Endothelial cell (in vitro differentiated cells): ENCODE measurements around the gene TEKT5. TPM values are rescaled to one million over a fixed set of nuclear protein-coding genes. Genes with fewer than 3 reads are reported as not detected.

Experiments used
- DNase-seq: peaks from one replicate; pipeline ENCODE4 v3.0.0; 2021; ENCODE audit warnings: low spot score
- H3K27ac Mint-ChIP-seq: one replicate; pipeline ENCODE4 v1.8.0; 2021; ENCODE audit warnings: mixed read lengths, inconsistent platforms; ENCODE audit not compliant: unreplicated experiment
- H3K27me3 Mint-ChIP-seq: one replicate; pipeline ENCODE4 v1.8.0; 2021; ENCODE audit warnings: mild to moderate bottlenecking, moderate library complexity, mixed read lengths, inconsistent platforms; ENCODE audit not compliant: unreplicated experiment
- H3K36me3 Mint-ChIP-seq: one replicate; pipeline ENCODE4 v1.8.0; 2021; ENCODE audit warnings: mild to moderate bottlenecking, low read depth, mixed read lengths, inconsistent platforms; ENCODE audit not compliant: unreplicated experiment
- H3K4me1 Mint-ChIP-seq: one replicate; pipeline ENCODE4 v1.8.0; 2021; ENCODE audit warnings: mild to moderate bottlenecking, mixed read lengths, inconsistent platforms; ENCODE audit not compliant: unreplicated experiment
- H3K4me3 Mint-ChIP-seq: one replicate; pipeline ENCODE4 v1.8.0; 2021; ENCODE audit warnings: mild to moderate bottlenecking, mixed read lengths, inconsistent platforms; ENCODE audit not compliant: unreplicated experiment
- H3K9me3 Mint-ChIP-seq: one replicate; pipeline ENCODE4 v1.8.0; 2021; ENCODE audit warnings: mixed read lengths, inconsistent platforms; ENCODE audit not compliant: unreplicated experiment
- total RNA-seq: library from RNA; stranded (reverse); fragmentation: NEBNext Ultra II Directional; extraction: Animal tissue kit (Norgen Biotek cat#: 25700); gene quantifications from one replicate; pipeline ENCODE4 v1.2.1, GENCODE V29; 2021; ENCODE audit not compliant: unreplicated experiment
- TF ChIP-seq, protein P1 (sequence below): fragments of 200-600 bp; sonication (generic); IDR thresholded peaks from one replicate; pipeline ENCODE4 v1.5.0; 2021; ENCODE audit warnings: antibody characterized with exemption; ENCODE audit not compliant: unreplicated experiment

The TEKT5 gene
- total RNA-seq, 1 donor from 2014 or later, result 0.64 TPM

DNA sequence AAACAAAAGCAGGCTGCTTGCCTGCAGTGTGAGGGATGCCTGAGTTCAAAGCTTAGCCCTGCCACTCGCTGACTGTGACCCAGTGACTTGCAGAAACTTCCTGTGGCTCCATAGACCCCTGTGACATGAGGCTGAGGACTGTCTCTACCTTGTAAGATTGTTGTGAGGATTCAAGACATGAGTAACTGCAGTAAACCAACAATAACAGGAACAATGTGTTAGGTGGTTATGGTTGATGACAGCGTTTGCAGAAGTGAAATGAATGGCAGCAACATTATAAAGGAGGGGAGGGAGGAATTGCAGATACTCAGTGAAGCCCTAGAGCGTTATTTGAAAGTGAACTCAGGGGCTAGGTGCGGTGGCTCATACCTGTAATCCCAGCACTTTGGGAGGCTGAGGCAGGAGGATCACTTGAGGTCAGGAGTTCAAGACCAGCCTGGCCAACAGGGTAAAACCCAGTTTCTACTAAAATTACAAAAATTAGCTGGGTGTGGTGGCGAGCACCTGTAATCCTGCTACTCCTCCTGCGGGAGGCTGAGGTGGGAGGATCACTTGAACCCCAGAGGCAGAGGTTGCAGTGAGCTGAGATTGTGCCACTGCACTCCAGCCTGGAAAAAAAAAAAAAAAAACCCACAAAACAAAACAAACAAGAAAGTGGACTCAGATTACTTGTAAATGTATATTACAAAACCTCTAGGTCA lies 80.8 kb downstream of the TEKT5 start:
- Mint-ChIP-seq H3K36me3 (no peaks in the 10 kb centered on the region), H3K27ac (no peak overlapping the region), H3K4me3 (no peak overlapping the region), H3K9me3 (no peaks in the 10 kb centered on the region), H3K4me1 (no peaks in the 10 kb centered on the region), H3K27me3 (peaks cover 2% of the 10 kb centered on the region)
- TF ChIP-seq, protein P1, sequence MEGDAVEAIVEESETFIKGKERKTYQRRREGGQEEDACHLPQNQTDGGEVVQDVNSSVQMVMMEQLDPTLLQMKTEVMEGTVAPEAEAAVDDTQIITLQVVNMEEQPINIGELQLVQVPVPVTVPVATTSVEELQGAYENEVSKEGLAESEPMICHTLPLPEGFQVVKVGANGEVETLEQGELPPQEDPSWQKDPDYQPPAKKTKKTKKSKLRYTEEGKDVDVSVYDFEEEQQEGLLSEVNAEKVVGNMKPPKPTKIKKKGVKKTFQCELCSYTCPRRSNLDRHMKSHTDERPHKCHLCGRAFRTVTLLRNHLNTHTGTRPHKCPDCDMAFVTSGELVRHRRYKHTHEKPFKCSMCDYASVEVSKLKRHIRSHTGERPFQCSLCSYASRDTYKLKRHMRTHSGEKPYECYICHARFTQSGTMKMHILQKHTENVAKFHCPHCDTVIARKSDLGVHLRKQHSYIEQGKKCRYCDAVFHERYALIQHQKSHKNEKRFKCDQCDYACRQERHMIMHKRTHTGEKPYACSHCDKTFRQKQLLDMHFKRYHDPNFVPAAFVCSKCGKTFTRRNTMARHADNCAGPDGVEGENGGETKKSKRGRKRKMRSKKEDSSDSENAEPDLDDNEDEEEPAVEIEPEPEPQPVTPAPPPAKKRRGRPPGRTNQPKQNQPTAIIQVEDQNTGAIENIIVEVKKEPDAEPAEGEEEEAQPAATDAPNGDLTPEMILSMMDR, result no peak
- no peak for DNase-seq

DNA sequence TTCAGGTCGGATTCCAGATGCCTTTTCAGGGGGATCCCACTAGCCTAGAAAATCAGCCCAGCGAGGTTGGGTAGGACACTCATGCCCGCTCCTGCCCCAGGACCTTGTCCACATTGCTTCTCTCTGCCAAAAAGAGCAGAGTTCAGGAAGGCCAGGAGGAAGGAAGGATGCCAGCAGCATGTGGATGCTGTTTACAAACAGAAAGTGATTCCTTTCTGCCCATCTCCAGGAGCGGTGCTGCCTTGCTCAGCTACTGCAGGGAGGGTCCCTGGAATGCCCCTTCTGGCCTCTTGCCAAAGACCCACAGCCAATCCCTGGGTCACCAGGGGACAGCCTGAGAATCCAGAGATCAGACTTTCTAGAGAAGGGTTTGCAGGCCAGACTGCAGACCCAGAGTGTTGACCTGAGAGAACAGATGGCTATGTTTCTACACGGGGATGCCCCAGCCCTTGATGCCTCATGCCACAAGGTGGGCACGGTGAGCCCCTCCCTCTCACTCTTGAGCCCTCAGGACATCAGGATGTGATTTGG lies 82.0 kb downstream of the TEKT5 start:
- Mint-ChIP-seq H3K27me3 (no peaks in the 10 kb centered on the region), H3K4me3 (no peak overlapping the region), H3K4me1 (no peaks in the 10 kb centered on the region), H3K36me3 (no peaks in the 10 kb centered on the region), H3K27ac (no peak overlapping the region), H3K9me3 (no peaks in the 10 kb centered on the region)
- TF ChIP-seq, protein P1, result no peak
- DNase-seq, result no peak

DNA sequence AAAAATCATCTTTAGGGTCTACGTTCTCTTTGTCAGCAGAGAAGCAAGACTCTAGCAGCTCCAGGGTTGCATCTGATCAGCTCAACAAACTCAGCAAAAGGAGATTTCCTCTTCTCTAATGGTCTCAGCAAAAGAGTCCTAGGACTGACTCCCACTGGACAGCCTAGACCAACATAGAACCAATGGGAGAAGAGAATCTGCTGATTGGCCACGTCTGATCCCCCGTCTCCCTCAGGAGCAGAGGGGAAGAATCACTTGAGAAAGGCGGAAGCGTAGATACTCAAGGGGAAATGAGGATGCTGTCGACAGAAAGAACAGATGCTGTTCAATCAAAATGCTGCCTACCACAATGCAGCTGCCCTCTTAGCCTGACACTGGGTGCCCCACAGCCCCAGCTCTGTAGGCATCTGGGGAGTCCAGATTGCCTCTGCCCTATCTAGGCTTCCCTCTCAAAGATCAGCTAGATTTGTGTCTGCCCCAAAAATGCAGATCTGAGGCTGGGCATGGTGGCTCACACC lies 82.8 kb downstream of the TEKT5 start:
- DNase-seq, result no peak
- Mint-ChIP-seq H3K27me3 (no peaks in the 10 kb centered on the region), H3K4me1 (peaks cover under 1% of the 10 kb centered on the region), H3K9me3 (no peaks in the 10 kb centered on the region), H3K36me3 (no peaks in the 10 kb centered on the region), H3K4me3 (no peak overlapping the region), H3K27ac (no peak overlapping the region)
- TF ChIP-seq, protein P1, result no peak

DNA sequence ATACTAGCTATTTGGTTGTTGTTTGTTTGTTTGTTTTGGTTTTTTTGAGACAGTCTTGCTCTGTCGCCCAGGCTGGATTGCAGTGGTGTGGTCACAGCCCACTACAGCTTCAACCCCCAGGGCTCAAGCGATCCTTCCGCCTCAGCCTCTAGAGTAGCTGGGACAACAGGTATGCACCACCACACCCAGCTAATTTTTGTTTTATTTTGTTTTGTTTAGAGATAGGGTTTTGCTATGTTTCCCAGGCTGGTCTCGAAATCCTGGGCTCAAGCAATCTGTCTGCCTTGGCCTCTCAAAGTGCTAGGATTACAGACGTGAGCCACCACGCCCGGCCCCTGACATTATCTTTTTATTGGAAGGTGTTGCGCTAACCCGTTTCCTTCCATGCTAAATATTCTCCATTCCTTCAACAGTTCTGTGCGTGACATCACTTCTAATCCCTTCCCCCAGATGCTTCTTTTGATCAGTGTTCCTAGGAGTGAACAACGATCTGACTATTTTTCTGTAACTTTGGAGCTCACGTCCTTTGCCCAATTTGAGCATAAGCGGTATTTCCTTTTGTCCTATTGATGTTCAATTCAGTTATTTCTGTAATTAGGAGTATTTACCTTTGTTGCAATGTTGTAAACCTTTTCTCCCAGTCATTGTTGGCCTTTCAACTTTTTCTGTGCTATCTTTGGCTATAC lies 84.1 kb downstream of the TEKT5 start:
- no peak overlapping the region for H3K27ac Mint-ChIP-seq
- H3K27me3 Mint-ChIP-seq, result no peaks in the 10 kb centered on the region
- no peaks in the 10 kb centered on the region for H3K9me3 Mint-ChIP-seq
- peaks cover 8% of the 10 kb centered on the region for H3K4me1 Mint-ChIP-seq
- TF ChIP-seq, protein P1, result no peak
- no peak for DNase-seq
- H3K36me3 Mint-ChIP-seq, result no peaks in the 10 kb centered on the region
- H3K4me3 Mint-ChIP-seq, result no peak overlapping the region

DNA sequence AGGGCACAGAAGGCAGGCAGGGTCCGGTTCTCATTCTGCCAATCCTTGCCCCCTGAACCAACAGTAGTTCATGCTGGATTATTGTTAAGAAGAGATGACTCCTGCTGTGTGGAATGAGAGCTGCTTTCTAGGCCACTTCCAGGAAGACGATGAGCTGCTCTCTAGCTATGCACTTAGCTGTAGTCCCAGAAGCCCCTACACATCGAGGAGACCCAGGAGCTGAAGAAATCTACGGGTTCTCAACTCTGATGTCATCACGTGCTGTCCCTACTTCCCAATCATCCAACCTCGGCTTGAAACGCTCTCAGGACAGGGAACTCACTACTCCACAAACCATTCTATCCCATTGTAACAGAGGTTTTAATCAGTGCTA lies 85.3 kb downstream of the TEKT5 start:
- peaks cover 2% of the 10 kb centered on the region for H3K27me3 Mint-ChIP-seq
- no peak for DNase-seq
- H3K4me3 Mint-ChIP-seq, result no peak overlapping the region
- peaks cover 8% of the 10 kb centered on the region for H3K4me1 Mint-ChIP-seq
- TF ChIP-seq, protein P1, result no peak
- no peaks in the 10 kb centered on the region for H3K36me3 Mint-ChIP-seq
- no peak overlapping the region for H3K27ac Mint-ChIP-seq
- H3K9me3 Mint-ChIP-seq, result no peaks in the 10 kb centered on the region
